Prostate gland (tissue), 2 donors: Measurements from ENCODE around the gene BTF3L4.
"Not testable (repeated sequence)": the region's sequence is repeated elsewhere in the genome, so short reads cannot be mapped to it uniquely, and the experiment has no call there.

ENCODE experiments used
- POLR2A ChIP-seq: fragments of 450-650 bp; IDR thresholded peaks from one replicate; pipeline ENCODE4 v1.6.1; 2016; ENCODE audit warnings: antibody characterized with exemption, mild to moderate bottlenecking
- POLR2AphosphoS5 ChIP-seq: sonication (generic); formaldehyde crosslinking; IDR thresholded peaks from one replicate; pipeline ENCODE4 v1.6.1; 2017; ENCODE audit warnings: antibody characterized with exemption
- TF ChIP-seq, protein P1 (sequence below), 4 experiments: fragments of 200-600 bp in 2 of 4; fragments of 450-650 bp in 2 of 4; sonication (generic) in 2 of 4; IDR thresholded peaks; 1 replicate in 3 of 4; 2 replicates in 1 of 4; pipeline ENCODE4 v1.5.1; 2016 to 2019; ENCODE audit warnings: antibody characterized with exemption in 4 of 4, mild to moderate bottlenecking in 2 of 4, moderate library complexity in 2 of 4

DNA sequence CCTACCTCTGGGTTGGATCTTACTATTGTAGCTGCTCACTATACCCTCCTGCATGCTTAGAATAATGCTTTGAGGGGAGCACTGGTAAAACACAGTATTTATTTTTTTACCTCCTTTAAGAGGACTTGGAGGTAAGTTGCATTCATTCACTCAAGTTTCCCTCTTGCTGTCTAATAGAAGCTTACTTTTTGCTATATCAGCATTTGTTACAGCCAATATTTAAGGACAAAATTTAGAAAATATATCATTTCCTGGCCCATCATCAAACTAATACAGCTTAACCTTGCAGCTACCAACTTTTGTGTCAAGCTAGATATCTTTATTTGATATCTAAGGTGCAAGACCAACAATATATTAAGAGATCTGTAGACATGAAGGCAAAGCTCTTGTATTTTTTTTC, 31.8 kb downstream of the BTF3L4 start:
- TF ChIP-seq, protein P1, sequence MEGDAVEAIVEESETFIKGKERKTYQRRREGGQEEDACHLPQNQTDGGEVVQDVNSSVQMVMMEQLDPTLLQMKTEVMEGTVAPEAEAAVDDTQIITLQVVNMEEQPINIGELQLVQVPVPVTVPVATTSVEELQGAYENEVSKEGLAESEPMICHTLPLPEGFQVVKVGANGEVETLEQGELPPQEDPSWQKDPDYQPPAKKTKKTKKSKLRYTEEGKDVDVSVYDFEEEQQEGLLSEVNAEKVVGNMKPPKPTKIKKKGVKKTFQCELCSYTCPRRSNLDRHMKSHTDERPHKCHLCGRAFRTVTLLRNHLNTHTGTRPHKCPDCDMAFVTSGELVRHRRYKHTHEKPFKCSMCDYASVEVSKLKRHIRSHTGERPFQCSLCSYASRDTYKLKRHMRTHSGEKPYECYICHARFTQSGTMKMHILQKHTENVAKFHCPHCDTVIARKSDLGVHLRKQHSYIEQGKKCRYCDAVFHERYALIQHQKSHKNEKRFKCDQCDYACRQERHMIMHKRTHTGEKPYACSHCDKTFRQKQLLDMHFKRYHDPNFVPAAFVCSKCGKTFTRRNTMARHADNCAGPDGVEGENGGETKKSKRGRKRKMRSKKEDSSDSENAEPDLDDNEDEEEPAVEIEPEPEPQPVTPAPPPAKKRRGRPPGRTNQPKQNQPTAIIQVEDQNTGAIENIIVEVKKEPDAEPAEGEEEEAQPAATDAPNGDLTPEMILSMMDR (IDR thresholded peaks at IDR 0.05), result not testable (repeated sequence)
- TF ChIP-seq POLR2A, POLR2AphosphoS5: not testable (repeated sequence)
